ENCODE results near the gene WDR45B.
A peak's percentile ranks its signal among the peaks of the same experiment; 100 is the strongest.
"Not testable (repeated sequence)": the region's sequence is repeated elsewhere in the genome, so short reads cannot be mapped to it uniquely, and the experiment has no call there.

WDR45B gene

GRCh38 chr17:82598256-82599119 is 49.8 kb downstream of the WDR45B start:
- DNase-seq, result no peak

- no peak for DNase-seq
Observed at GRCh38 chr17:82596837-82597672, 51.2 kb downstream of the WDR45B start.

- DNase-seq, result no peak
Observed at GRCh38 chr17:82596296-82596695, 51.9 kb downstream of the WDR45B start.

GRCh38 chr17:82595893-82596292 is 52.4 kb downstream of the WDR45B start:
- DNase-seq, result no peak

- DNase-seq, result no peak
Observed at GRCh38 chr17:82594571-82594970, 53.7 kb downstream of the WDR45B start.

- DNase-seq, result no peak
Observed at GRCh38 chr17:82593590-82594087, 54.6 kb downstream of the WDR45B start.

- DNase-seq, result peak; percentile 48
Observed at GRCh38 chr17:82592767-82593589, 55.3 kb downstream of the WDR45B start.

- DNase-seq, result no peak
Observed at GRCh38 chr17:82592289-82592766, 55.9 kb downstream of the WDR45B start.

- DNase-seq, result no peak
Observed at GRCh38 chr17:82590881-82591539, 57.2 kb downstream of the WDR45B start.

- no peak for DNase-seq
Observed at GRCh38 chr17:82590216-82590615, 58.0 kb downstream of the WDR45B start.

GRCh38 chr17:82589851-82590180 is 58.4 kb downstream of the WDR45B start:
- DNase-seq, result no peak

- DNase-seq, result no peak
Observed at GRCh38 chr17:82588266-82589175, 59.7 kb downstream of the WDR45B start.

GRCh38 chr17:82587234-82588086 is 60.8 kb downstream of the WDR45B start:
- no peak for DNase-seq

- DNase-seq, result no peak
Observed at GRCh38 chr17:82586576-82587233, 61.5 kb downstream of the WDR45B start.

GRCh38 chr17:82585935-82586575 is 62.2 kb downstream of the WDR45B start:
- DNase-seq, result not testable (repeated sequence)

- no peak for DNase-seq
Observed at GRCh38 chr17:82583720-82584234, 64.5 kb downstream of the WDR45B start.

- DNase-seq, result no peak
Observed at GRCh38 chr17:82582709-82583108, 65.5 kb downstream of the WDR45B start.

- no peak for DNase-seq
Observed at GRCh38 chr17:82582213-82582612, 66.0 kb downstream of the WDR45B start.

GRCh38 chr17:82579969-82580368 is 68.3 kb downstream of the WDR45B start:
- DNase-seq, result not testable (repeated sequence)

All from GOT3 (cell line).